Measurements from ENCODE around the gene CELA3A.

Gene CELA3A

GRCh38 chr1:22056043-22056442 lies 54.6 kb downstream of the CELA3A start:
- no peaks in the 10 kb centered on the region for H3K9me3 ChIP-seq (ENCODE audit: control insufficient read depth, low read depth, low read length)
- no peak overlapping the region for H3K9ac ChIP-seq (ENCODE audit: low read length)
- H3K36me3 ChIP-seq (ENCODE audit: control insufficient read depth, low read depth, low read length), result peaks cover 3% of the 10 kb centered on the region
- no peak overlapping the region for H3K4me3 ChIP-seq (ENCODE audit: low read length)
- no peak overlapping the region for H3K27ac ChIP-seq (ENCODE audit: low read length)
- H3K4me1 ChIP-seq (ENCODE audit: control insufficient read depth, low read depth, low read length), result peaks cover 4% of the 10 kb centered on the region
- no peaks in the 10 kb centered on the region for H3K27me3 ChIP-seq (ENCODE audit: control insufficient read depth, insufficient read depth, low read length)

GRCh38 chr1:22056936-22057335 lies 55.5 kb downstream of the CELA3A start:
- Histone ChIP-seq H3K9me3 (ENCODE audit: control insufficient read depth, low read depth, low read length) (no peaks in the 10 kb centered on the region), H3K9ac (ENCODE audit: low read length) (no peak overlapping the region), H3K4me1 (ENCODE audit: control insufficient read depth, low read depth, low read length) (peaks cover 4% of the 10 kb centered on the region), H3K4me3 (ENCODE audit: low read length) (no peak overlapping the region), H3K36me3 (ENCODE audit: control insufficient read depth, low read depth, low read length) (peaks cover 3% of the 10 kb centered on the region), H3K27ac (ENCODE audit: low read length) (no peak overlapping the region), H3K27me3 (ENCODE audit: control insufficient read depth, insufficient read depth, low read length) (no peaks in the 10 kb centered on the region)

DNA sequence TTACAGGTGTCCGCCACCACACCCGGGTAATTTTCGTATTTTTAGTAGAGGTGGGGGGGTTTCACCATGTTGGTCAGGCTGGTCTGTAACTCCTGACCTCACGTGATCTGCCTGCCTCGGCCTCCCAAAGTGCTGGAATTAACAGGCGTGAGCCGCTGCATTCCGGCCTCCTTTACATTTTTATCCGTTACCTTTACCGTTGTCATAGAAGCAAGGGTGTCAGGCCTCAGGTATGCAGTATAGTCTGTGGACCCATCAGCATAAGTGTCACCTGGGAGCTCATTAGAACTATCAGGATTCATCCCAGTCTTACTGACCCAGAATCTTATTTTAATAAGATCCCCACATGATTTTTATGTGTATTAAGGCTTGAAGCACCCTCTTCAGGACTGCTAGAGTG lies 56.4 kb downstream of the CELA3A start:
- Histone ChIP-seq H3K27me3 (ENCODE audit: control insufficient read depth, insufficient read depth, low read length) (no peaks in the 10 kb centered on the region), H3K27ac (ENCODE audit: low read length) (no peak overlapping the region), H3K36me3 (ENCODE audit: control insufficient read depth, low read depth, low read length) (peaks cover 3% of the 10 kb centered on the region), H3K9me3 (ENCODE audit: control insufficient read depth, low read depth, low read length) (no peaks in the 10 kb centered on the region), H3K4me1 (ENCODE audit: control insufficient read depth, low read depth, low read length) (peaks cover 4% of the 10 kb centered on the region), H3K9ac (ENCODE audit: low read length) (no peak overlapping the region), H3K4me3 (ENCODE audit: low read length) (no peak overlapping the region)
